Stimulated activated CD8-positive, alpha-beta memory T cell treated with anti-CD3 and anti-CD28 coated beads, Interleukin-7, amount 100 ng/mL, for 48 hours (primary cell): ENCODE results near the gene CTBP2.

Experiments
- DNase-seq, 2 donors: peaks; one replicate each; pipeline ENCODE4 v3.0.0-alpha.2; 2020; ENCODE audit warnings: low read depth in 1 of 2; ENCODE audit errors: extremely low read depth in 1 of 2

Gene CTBP2

DNA sequence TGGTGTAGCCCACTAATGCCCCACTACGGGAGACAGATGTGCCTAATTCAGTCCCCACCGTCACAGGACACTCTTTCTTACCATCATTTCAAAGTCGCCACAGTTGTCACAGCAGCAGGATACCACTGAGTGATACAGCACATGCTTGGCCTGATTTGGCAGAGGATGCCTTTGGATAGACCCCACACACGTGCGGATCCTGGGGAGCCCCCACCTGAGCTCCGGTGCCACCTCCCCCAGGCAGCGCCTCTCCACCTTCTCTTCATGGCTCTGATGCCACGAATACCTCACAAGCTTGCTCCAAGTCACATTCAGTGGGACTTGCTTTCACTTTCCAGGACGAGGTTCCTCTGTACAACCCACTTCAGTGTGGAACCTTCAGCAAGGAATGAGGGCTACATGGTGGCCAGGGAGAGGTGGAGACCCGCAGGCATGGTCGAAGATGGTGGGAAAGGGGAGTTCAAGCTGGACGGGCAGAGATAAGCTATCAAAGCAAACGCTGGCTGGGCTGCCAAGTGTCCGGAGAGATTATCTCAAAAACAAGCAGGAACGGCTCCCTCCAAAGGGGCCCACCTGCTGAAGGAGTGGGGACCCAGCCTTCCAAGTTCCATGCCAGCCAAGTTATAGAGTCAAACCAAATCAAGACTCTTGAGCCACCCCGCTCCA lies 111.0 kb downstream of the CTBP2 start:
- no peak for DNase-seq

DNA sequence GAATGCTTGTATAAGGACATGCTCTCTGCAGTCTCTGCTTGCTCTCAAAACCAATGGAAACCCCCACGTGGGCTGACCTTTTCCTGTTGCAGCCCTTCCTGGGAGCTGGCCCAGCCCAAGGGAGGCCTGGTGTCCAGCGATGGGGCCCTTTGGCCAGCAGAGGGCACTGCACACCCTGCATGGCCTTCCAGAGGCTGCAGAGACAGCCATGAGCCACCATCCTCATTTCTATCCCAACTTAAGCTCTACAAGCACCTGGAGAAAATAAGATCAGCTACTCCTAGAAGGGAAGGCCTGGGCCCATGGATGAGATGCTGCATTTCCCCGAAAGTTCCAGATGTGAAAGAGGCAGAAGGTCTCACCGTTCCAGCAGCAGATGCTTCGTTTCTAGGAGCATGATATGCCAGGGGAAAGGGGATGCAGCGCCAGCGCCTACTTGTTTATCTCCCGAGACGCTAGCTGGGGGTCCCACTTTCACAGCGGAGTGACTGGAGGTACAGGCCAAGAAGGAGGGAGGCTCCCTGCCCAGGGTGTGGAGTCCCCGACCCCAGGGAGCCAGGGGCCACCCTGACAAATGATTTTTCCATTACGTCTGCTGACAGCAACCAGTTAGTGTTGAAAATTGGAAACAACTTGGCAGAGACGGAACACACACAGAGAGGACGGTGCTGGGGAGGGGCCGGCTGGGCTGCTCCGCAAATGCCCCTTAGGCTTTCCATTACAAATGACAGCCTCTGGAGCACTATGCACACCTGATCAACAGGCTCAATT lies 112.1 kb downstream of the CTBP2 start:
- DNase-seq = peak; percentile 35 to 36

DNA sequence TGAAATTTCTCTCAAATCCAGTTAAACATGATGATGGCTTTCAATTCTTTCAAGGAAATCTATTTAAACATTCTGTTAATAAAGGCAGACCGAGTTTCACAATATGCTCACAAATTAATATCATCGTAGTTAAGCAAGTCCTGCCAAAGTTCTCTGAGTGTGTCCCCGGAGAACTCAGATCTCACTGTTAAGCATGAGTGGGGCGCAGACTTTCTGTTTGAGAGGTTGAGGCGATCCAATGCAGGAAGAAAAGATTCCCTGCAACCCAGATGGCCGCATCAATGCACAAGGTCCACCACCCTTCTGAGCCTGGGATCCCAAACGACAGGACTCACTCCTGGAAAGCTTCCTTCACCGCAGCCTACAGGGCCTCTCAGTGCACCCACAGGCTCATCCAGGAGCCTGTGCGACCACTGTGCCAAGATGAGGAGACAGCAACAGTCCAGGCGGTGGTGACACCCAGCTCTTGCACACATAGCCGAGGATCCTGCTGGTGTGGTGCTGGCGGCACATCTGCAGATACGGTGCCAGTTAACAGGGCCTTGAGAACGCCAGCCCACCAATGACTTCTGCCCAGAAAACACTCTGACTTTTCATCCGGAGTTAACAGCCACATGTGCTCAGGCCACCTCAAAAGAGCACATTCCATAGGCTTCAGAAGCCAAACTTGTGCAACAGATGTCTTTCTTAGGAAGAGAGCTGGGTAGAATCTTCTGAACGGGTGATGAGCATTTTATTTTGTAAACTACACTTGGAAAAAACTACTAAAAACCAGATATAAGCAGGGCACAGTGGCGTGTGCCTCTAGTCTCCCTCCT lies 116.3 kb downstream of the CTBP2 start:
- DNase-seq = no peak

DNA sequence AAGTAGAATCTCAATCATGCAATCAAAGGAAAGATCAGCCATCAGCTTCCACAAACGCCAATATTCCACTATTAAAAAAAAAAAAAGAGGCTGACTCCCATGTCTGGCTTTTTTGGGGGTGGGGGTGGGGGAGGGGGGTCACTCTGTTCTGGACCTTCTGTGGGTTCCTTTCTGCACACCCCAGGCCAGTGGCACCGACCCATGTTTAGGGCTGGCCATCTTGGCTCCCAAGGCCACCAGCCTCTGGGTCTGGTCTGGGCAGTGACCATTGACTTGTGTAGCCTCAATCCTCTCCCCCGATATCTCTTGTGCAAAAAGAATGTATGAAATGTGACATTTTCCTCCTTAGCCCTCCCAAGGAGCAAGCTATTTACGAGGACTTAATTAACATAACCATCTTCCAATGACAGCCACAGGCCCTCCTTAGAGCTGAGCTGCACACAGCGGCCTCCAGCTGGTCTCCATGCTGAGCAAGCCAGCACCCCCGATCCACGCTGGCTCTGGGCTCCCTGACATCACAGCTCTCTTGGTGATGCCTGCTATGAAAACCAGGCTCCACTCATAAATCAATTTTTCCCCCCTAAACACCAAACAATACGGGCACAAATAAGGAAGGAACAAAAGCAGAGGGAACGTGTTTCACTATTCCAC lies 118.4 kb downstream of the CTBP2 start:
- DNase-seq = no peak

DNA sequence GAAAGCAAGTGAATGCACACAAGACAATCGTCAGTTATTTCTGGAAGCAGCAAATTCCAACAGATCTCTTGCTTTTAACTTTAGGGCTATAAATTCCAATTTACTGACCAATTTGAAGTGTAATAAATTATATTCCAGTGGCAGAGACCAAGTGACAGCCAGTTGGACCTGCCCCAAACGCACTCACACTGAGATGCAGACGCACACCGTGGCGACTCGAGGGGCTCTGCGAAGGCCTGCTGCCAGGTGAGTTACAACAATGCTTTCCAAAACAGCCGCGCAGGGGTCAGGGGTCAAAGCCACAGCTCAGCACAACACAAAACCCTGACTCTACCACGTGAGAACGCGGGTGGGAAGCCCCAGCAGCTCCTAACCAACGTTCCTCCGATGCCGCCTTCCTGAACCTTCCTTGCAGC lies 121.0 kb downstream of the CTBP2 start:
- no peak for DNase-seq

DNA sequence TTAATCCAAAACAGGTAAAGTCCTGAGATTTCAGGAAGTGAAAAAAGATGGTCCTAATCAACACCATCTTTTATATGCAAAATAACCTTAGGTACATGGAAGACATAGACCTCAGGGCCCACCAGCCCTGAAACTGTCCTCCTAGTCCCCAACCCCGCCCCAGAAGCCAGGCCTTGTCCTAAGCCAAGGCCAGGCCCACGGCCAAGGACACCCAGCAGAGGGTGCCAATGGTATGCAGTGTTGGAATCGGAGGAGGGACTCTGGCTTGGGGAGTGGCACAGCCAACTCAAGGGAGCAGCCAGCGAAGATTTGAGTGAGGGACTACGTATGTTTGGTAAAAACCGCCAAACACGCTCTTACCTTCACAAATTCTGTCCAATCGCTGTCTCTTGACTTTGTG lies 121.7 kb downstream of the CTBP2 start:
- no peak for DNase-seq

DNA sequence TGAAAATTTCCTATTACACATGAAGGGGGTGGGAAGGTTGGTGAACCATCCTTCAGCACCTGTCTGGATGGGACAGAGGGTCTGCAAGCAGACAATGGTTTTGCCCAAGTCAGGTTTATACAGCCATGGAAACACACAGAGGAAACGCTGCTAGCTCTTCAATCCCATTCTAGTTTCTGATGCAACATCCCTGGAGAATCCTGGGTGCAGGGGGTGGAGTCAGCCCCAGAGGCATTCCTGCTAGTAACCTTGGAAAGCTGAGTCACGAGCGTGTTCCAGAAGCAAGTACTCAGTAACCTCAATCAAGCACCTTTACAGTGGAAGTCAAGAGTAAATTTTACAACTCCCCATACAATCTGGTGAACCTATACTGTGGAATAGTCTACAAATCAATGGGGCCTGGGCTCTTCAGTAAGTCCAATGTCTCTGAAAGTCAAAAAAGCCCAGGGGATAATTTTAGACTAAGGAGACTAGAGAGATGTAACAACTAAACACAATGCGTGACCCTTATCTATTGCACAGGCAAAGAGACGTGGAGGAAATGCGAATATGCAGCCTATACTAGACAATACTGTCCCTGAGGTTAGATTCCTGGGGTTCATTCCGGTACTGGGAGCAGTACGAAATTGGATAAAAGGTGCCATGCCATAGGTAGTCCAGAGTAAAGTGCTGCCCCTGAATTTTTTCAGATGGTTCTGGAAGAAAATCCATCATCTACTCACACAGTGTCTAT lies 123.1 kb downstream of the CTBP2 start:
- DNase-seq = no peak

DNA sequence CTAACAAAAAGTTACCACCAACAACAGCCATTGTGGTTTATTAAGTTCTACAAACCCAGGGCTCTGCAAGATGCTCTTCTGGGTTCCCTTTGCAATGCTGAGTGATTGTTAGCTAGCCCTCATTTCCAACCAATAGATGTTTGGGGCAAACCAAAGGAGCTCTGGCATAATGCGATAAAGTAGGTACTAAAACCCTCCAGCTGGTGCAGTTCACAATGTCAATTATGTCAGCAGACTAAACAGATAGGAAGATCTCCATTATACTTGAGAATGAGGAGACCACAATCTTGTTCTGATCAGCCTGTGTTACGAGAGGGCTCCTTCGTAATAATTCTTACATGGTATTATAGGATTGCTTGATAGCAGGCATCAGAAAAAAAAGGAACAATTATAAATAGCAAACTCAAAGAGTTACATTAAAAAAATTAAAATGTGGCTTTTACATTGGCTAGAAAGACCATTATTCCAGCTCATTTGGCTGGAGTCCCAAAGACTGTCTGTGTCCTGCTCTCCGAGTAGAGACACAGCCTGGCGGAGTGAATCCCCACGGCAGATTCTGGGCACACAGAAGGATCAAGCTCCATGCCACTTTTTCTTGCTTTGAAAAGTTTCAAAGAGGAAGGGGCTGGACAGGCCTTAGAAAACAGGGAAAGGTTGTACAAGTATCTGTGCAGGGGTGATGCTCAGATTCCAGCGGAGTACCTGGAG lies 124.6 kb downstream of the CTBP2 start:
- no peak for DNase-seq

DNA sequence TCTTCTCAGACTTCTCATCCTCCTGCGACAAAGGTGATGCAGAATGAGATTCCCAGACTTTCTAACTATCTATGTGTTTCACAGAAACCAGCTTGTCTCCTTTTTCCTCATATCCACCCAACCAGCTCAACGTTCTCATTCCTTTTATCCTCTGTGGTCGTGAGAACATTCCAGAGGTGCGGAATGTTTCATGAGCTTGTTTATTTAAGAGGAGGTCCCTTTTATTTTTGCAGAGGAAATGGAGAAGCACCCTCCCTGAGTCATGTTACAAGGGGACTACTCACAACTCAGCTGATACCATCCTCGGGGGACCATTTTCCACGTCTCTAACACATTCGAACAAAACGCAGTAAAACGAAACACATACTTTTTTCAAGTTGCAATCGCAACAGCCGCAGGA lies 125.2 kb downstream of the CTBP2 start:
- DNase-seq = no peak

DNA sequence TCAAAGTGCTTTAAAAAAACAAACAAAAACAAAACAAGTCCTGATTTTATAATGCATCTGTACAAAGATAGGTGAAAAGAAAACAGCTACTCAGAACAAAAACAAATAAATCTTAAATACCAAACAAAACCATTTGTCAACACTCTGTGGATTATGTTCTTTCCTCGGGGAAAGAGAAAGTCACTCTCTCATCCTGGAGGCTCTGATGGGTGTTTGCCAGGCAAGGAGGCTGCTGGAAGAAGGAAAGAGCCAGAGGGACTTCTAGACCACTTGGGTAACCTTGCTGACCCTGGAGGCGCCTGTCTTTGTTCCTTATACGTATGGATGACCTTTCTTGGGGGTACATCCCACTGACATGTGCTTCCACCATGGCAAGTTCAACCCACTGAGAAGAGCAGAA lies 125.7 kb downstream of the CTBP2 start:
- DNase-seq = no peak

DNA sequence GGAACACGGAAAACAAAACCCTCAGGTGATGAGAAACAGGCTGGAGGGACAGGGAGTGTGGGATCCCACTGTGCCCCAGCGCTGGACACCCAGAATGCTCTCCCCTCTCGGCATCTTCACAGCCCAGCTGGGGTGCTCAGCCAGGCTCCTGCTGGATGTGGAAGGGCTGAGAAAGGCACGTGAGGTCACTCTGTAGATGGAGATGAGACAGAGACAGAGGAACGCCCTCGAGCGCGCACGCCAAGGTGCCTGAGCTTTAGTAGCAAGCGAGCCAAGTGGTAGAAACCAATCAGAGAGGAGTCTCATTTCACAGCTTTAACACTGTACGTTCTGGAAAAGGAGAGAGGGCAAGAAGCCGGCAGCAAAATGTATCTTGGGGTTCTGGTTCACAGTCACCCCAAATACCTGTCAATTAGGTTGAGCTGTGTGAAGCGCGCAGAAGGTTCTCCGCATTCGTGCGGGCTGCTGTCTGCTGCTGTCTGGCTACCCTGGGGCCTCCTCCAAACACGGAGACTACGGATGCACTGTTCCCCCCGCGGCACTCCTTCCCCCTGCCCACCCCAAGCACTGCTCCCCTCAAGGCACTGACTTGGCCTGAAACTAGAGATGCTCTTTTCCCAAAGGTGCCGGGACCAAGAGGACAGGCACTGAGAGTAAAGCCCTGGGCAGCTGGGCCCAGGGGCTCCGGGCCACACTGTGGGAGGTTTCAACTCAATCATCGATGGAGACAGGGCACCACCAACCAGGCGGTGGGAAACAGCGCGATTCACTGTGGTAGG lies 127.0 kb downstream of the CTBP2 start:
- no peak for DNase-seq

DNA sequence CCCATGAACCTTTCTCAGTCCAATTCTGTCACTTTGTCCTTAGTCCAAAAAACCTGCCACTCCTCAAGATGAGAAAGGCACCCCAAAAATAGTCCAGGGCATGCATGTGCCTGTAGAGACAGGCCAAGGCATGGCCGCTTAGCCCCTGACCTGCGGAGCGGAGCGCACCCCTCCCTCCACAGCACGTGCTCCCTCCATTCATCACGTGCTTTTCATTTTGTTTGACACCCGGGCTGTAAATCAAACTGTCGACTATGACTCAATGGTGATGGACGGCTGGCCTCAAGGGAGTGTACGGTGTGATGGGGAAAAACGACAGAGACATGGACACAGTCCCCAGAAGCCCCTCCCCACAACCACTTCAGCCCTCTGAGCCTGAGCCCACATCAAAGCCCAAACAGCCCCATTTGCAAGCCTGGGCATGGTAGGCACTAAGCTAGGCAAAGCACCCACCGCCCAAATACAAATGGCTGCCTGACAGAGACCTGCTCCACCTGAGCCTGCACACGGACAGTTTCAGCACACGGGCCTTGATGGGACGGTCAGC lies 127.8 kb downstream of the CTBP2 start:
- DNase-seq = no peak

DNA sequence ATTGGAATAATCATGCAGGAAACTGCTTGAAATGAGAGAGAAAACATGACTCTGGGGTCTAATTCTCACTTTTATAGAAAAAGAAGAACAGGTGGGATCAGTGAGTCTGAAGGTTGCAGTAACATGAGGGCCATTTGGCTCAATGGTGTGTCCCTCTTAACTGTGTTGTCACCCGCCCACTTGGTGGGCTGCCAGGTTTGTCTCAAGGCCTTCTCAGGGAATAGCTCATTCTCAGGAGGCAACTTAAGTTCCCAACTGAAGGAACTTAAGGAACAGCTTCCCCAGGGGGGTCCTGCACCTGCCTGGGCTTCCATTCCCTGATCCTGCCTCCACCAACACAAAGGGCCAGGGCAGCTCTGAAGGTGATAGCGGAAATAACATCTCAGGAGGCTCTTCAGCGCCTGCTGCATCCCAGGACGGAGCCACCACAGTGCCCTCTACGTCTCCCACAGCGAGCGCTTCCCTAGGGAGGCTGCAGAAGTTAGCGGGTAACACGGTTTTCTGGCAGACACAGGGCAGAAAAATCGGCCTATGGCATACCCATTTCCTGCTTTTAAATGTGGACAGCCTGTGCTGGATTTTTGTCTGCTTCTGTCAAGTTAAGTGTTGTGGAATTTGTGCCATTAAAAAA lies 129.7 kb downstream of the CTBP2 start:
- no peak for DNase-seq

DNA sequence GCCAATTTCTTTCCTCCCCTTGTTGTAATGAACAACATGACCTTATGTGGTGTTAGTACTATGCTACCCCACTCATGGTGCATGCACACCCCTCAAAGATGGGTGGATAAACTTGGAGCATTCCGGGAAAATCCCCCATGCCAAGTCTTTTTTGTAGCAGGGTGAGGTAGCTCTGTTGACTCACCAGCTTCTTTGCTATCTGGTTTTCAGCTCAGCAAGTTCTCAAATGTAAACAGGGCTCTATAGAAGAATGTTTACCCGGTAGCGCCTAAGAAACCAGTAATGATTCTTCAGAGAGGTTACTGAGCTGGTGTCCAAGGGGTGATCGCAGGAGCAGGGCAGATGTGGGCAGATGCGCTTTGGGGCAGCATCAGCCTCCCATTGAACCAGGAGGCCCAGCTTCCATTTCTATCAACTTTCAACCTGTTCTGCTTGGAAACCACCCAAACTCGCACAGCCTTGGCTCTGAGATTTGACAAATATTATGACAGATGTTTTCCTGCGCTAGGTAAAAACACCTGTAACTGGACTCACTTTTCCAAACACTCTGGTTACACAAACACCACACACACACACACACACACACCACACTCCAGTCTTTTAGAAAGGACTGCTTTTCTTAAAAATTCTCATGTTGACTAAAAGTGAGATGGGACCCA lies 130.7 kb downstream of the CTBP2 start:
- no peak for DNase-seq

DNA sequence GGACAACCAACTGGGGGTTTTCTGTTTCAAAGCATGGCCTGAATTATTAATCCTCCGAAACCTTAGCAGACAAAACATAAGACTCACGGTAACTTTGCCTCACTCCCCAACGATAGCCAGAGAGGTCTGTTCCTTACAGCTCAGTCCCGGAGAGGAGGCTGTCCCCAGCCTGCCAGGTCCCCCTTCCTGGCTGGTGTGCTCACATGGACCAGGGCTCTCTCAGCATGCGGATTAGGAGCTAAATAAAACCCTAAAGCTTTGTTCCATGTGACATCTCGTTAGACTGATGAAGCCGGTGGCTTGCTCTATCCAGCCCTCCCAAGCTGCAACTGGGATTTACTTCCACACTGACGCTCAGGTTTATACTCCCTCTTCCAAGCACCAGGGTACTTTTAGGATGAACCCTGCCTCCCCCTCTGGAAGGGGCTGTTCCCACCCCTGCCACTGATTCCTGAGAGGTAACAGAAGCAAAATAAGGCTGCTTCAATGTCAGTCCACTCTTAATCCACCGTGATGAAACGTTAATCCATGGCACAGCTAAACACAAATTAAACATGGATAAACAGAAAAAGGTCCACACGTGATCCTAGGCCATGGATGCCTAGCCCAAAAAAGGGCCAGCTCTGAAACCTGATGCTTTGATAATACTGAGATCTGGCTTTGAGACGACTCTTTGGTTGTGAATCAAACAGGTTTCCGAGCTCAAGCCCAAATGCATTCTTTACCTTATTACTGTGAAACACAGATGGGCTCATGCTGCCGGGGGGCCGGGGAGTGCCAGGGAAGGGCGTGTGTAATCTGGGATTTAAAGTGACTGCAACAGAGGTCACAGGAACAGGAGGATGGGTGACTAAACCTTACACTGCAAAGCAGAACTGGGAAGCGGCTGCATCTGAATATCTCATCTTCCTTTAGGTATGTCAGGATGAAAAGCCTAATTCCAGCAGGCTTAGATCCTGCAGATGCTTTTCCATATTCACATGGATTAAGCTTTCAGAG lies 132.2 kb downstream of the CTBP2 start:
- no peak for DNase-seq

DNA sequence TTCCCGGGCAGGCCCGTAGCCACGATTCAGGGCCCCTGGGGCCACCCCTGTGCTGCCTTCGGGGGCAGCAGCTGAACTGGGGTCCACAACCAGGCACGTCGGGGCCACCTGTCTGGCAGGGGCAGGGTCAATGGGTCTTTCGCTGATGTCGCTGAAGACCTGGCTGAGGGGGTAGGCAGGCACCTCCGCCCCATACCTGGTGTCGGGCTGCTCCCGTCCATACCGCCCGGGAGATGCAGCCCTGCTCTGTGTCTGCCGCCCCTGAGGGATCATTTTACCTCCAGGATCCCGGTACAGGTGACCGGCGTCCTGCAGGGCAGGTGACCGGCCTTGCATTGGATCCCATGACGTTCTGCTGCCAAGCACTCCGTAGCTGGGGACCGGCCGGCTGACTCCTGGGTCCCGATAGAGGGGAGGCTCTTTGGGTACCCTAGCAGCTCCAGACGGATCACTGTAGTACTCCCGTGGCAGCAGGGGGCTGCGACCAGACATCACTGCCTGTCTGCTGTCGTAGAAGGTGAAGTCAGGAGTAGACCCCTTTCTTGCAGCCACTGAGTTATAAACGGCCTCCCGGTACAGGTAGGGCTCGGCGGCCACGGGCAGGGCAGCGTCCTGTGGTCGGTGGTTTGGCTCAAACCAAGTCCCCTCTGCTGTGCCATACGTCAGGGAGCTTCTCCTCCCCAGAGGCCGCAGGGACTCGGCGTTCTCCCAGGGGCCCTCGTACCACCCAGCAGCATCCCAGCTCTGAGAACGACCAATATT lies 133.2 kb downstream of the CTBP2 start:
- DNase-seq = no peak
